ENCODE measurements around the gene BANF2.

BANF2 gene

GRCh38 chr20:17749978-17750721, 50.4 kb downstream of the BANF2 start:
- Histone ChIP-seq H3K36me3 (ENCODE audit: control insufficient read depth, low read depth, low read length) (no peaks in the 10 kb centered on the region), H3K4me1 (ENCODE audit: control insufficient read depth, low read depth, low read length) (peaks cover 15% of the 10 kb centered on the region), H3K4me3 (ENCODE audit: low read length) (no peak overlapping the region), H3K27ac (ENCODE audit: low read length) (no peak overlapping the region), H3K27me3 (ENCODE audit: control insufficient read depth, insufficient read depth, low read length) (no peaks in the 10 kb centered on the region), H3K9me3 (ENCODE audit: control insufficient read depth, low read depth, low read length) (no peaks in the 10 kb centered on the region), H3K9ac (ENCODE audit: low read length) (no peak overlapping the region)

- Histone ChIP-seq H3K27ac (ENCODE audit: low read length) (no peak overlapping the region), H3K9me3 (ENCODE audit: control insufficient read depth, low read depth, low read length) (no peaks in the 10 kb centered on the region), H3K27me3 (ENCODE audit: control insufficient read depth, insufficient read depth, low read length) (no peaks in the 10 kb centered on the region), H3K9ac (ENCODE audit: low read length) (no peak overlapping the region), H3K36me3 (ENCODE audit: control insufficient read depth, low read depth, low read length) (no peaks in the 10 kb centered on the region), H3K4me1 (ENCODE audit: control insufficient read depth, low read depth, low read length) (peaks cover 15% of the 10 kb centered on the region), H3K4me3 (ENCODE audit: low read length) (no peak overlapping the region)
These were observed 50.9 kb downstream of the BANF2 start for GRCh38 chr20:17750722-17751045.

GRCh38 chr20:17751640-17752039, 51.9 kb downstream of the BANF2 start:
- Histone ChIP-seq H3K4me3 (ENCODE audit: low read length) (no peak overlapping the region), H3K27ac (ENCODE audit: low read length) (no peak overlapping the region), H3K9ac (ENCODE audit: low read length) (no peak overlapping the region), H3K36me3 (ENCODE audit: control insufficient read depth, low read depth, low read length) (no peaks in the 10 kb centered on the region), H3K27me3 (ENCODE audit: control insufficient read depth, insufficient read depth, low read length) (no peaks in the 10 kb centered on the region), H3K9me3 (ENCODE audit: control insufficient read depth, low read depth, low read length) (no peaks in the 10 kb centered on the region), H3K4me1 (ENCODE audit: control insufficient read depth, low read depth, low read length) (peaks cover 15% of the 10 kb centered on the region)

GRCh38 chr20:17752459-17752858, 52.7 kb downstream of the BANF2 start:
- Histone ChIP-seq H3K36me3 (ENCODE audit: control insufficient read depth, low read depth, low read length) (no peaks in the 10 kb centered on the region), H3K27ac (ENCODE audit: low read length) (no peak overlapping the region), H3K27me3 (ENCODE audit: control insufficient read depth, insufficient read depth, low read length) (no peaks in the 10 kb centered on the region), H3K9ac (ENCODE audit: low read length) (no peak overlapping the region), H3K4me3 (ENCODE audit: low read length) (no peak overlapping the region), H3K4me1 (ENCODE audit: control insufficient read depth, low read depth, low read length) (peaks cover 15% of the 10 kb centered on the region), H3K9me3 (ENCODE audit: control insufficient read depth, low read depth, low read length) (no peaks in the 10 kb centered on the region)

GRCh38 chr20:17753516-17753915, 53.8 kb downstream of the BANF2 start:
- no peak overlapping the region for H3K27ac ChIP-seq (ENCODE audit: low read length)
- no peak overlapping the region for H3K4me3 ChIP-seq (ENCODE audit: low read length)
- peaks cover 11% of the 10 kb centered on the region for H3K4me1 ChIP-seq (ENCODE audit: control insufficient read depth, low read depth, low read length)
- no peak overlapping the region for H3K9ac ChIP-seq (ENCODE audit: low read length)
- H3K9me3 ChIP-seq (ENCODE audit: control insufficient read depth, low read depth, low read length) = no peaks in the 10 kb centered on the region
- H3K27me3 ChIP-seq (ENCODE audit: control insufficient read depth, insufficient read depth, low read length) = no peaks in the 10 kb centered on the region
- no peaks in the 10 kb centered on the region for H3K36me3 ChIP-seq (ENCODE audit: control insufficient read depth, low read depth, low read length)

GRCh38 chr20:17756529-17756928, 56.8 kb downstream of the BANF2 start:
- Histone ChIP-seq H3K36me3 (ENCODE audit: control insufficient read depth, low read depth, low read length) (no peaks in the 10 kb centered on the region), H3K9ac (ENCODE audit: low read length) (no peak overlapping the region), H3K27ac (ENCODE audit: low read length) (no peak overlapping the region), H3K4me3 (ENCODE audit: low read length) (no peak overlapping the region), H3K27me3 (ENCODE audit: control insufficient read depth, insufficient read depth, low read length) (no peaks in the 10 kb centered on the region), H3K4me1 (ENCODE audit: control insufficient read depth, low read depth, low read length) (peaks cover 11% of the 10 kb centered on the region), H3K9me3 (ENCODE audit: control insufficient read depth, low read depth, low read length) (no peaks in the 10 kb centered on the region)

- Histone ChIP-seq H3K27ac (ENCODE audit: low read length) (no peak overlapping the region), H3K9me3 (ENCODE audit: control insufficient read depth, low read depth, low read length) (no peaks in the 10 kb centered on the region), H3K9ac (ENCODE audit: low read length) (no peak overlapping the region), H3K4me3 (ENCODE audit: low read length) (no peak overlapping the region), H3K36me3 (ENCODE audit: control insufficient read depth, low read depth, low read length) (no peaks in the 10 kb centered on the region), H3K27me3 (ENCODE audit: control insufficient read depth, insufficient read depth, low read length) (no peaks in the 10 kb centered on the region), H3K4me1 (ENCODE audit: control insufficient read depth, low read depth, low read length) (peaks cover 8% of the 10 kb centered on the region)
These were observed 57.7 kb downstream of the BANF2 start for GRCh38 chr20:17757496-17757895.

- Histone ChIP-seq H3K9me3 (ENCODE audit: control insufficient read depth, low read depth, low read length) (no peaks in the 10 kb centered on the region), H3K27ac (ENCODE audit: low read length) (no peak overlapping the region), H3K36me3 (ENCODE audit: control insufficient read depth, low read depth, low read length) (no peaks in the 10 kb centered on the region), H3K4me1 (ENCODE audit: control insufficient read depth, low read depth, low read length) (peaks cover 8% of the 10 kb centered on the region), H3K9ac (ENCODE audit: low read length) (no peak overlapping the region), H3K27me3 (ENCODE audit: control insufficient read depth, insufficient read depth, low read length) (no peaks in the 10 kb centered on the region), H3K4me3 (ENCODE audit: low read length) (no peak overlapping the region)
These were observed 58.2 kb downstream of the BANF2 start for GRCh38 chr20:17758010-17758409.

- Histone ChIP-seq H3K4me3 (ENCODE audit: low read length) (no peak overlapping the region), H3K9me3 (ENCODE audit: control insufficient read depth, low read depth, low read length) (no peaks in the 10 kb centered on the region), H3K27ac (ENCODE audit: low read length) (no peak overlapping the region), H3K36me3 (ENCODE audit: control insufficient read depth, low read depth, low read length) (no peaks in the 10 kb centered on the region), H3K4me1 (ENCODE audit: control insufficient read depth, low read depth, low read length) (peaks cover 8% of the 10 kb centered on the region), H3K27me3 (ENCODE audit: control insufficient read depth, insufficient read depth, low read length) (no peaks in the 10 kb centered on the region), H3K9ac (ENCODE audit: low read length) (no peak overlapping the region)
These were observed 58.7 kb downstream of the BANF2 start for GRCh38 chr20:17758512-17758911.

GRCh38 chr20:17759449-17759848, 59.7 kb downstream of the BANF2 start:
- H3K27me3 ChIP-seq (ENCODE audit: control insufficient read depth, insufficient read depth, low read length) = no peaks in the 10 kb centered on the region
- H3K9ac ChIP-seq (ENCODE audit: low read length) = no peak overlapping the region
- peaks cover 8% of the 10 kb centered on the region for H3K4me1 ChIP-seq (ENCODE audit: control insufficient read depth, low read depth, low read length)
- H3K27ac ChIP-seq (ENCODE audit: low read length) = no peak overlapping the region
- no peaks in the 10 kb centered on the region for H3K9me3 ChIP-seq (ENCODE audit: control insufficient read depth, low read depth, low read length)
- no peak overlapping the region for H3K4me3 ChIP-seq (ENCODE audit: low read length)
- H3K36me3 ChIP-seq (ENCODE audit: control insufficient read depth, low read depth, low read length) = no peaks in the 10 kb centered on the region

GRCh38 chr20:17761604-17762003, 61.8 kb downstream of the BANF2 start:
- Histone ChIP-seq H3K36me3 (ENCODE audit: control insufficient read depth, low read depth, low read length) (no peaks in the 10 kb centered on the region), H3K9me3 (ENCODE audit: control insufficient read depth, low read depth, low read length) (no peaks in the 10 kb centered on the region), H3K9ac (ENCODE audit: low read length) (no peak overlapping the region), H3K4me1 (ENCODE audit: control insufficient read depth, low read depth, low read length) (peaks cover 8% of the 10 kb centered on the region), H3K4me3 (ENCODE audit: low read length) (no peak overlapping the region), H3K27ac (ENCODE audit: low read length) (no peak overlapping the region), H3K27me3 (ENCODE audit: control insufficient read depth, insufficient read depth, low read length) (no peaks in the 10 kb centered on the region)

- H3K4me3 ChIP-seq (ENCODE audit: low read length) = no peak overlapping the region
- no peak overlapping the region for H3K27ac ChIP-seq (ENCODE audit: low read length)
- H3K9ac ChIP-seq (ENCODE audit: low read length) = no peak overlapping the region
- no peaks in the 10 kb centered on the region for H3K27me3 ChIP-seq (ENCODE audit: control insufficient read depth, insufficient read depth, low read length)
- no peaks in the 10 kb centered on the region for H3K9me3 ChIP-seq (ENCODE audit: control insufficient read depth, low read depth, low read length)
- no peaks in the 10 kb centered on the region for H3K36me3 ChIP-seq (ENCODE audit: control insufficient read depth, low read depth, low read length)
- H3K4me1 ChIP-seq (ENCODE audit: control insufficient read depth, low read depth, low read length) = peaks cover 8% of the 10 kb centered on the region
These were observed 62.6 kb downstream of the BANF2 start for GRCh38 chr20:17762243-17762872.

Measured in iPS-18a (cell line).